DND-41 (cell line): Measurements from ENCODE around the gene AIF1.
A peak's percentile ranks its signal among the peaks of the same experiment; 100 is the strongest.

Experiments used
- ATAC-seq: fragments of 200-7000 bp; cut with Tn5 transposase; 3 replicates; pipeline ENCODE4 v1.9.1; 2021; ENCODE audit warnings: low read depth; ENCODE audit not compliant: insufficient read depth
- DNase-seq: peaks from one replicate; pipeline ENCODE4 v3.0.0-alpha.2; 2020
- H2AFZ ChIP-seq: 2 replicates; pipeline ENCODE4 v1.6.0; 2012; ENCODE audit warnings: low read depth, low read length
- H3K27ac ChIP-seq: 2 replicates; pipeline ENCODE4 v1.5.1; 2012; ENCODE audit warnings: low read length, inconsistent platforms
- H3K27me3 ChIP-seq: fragments of 200-600 bp; sonication (generic); 2 replicates; pipeline ENCODE4 v1.6.0; 2012; ENCODE audit warnings: low read length, mild to moderate bottlenecking, inconsistent platforms; ENCODE audit not compliant: insufficient read depth, poor library complexity
- H3K36me3 ChIP-seq: 2 replicates; pipeline ENCODE4 v1.5.1; 2012; ENCODE audit warnings: low read length, inconsistent platforms; ENCODE audit not compliant: insufficient read depth
- H3K4me1 ChIP-seq: 2 replicates; pipeline ENCODE4 v1.5.1; 2012; ENCODE audit warnings: mild to moderate bottlenecking, low read length; ENCODE audit not compliant: insufficient read depth
- H3K4me2 ChIP-seq: 2 replicates; pipeline ENCODE4 v1.6.0; 2012; ENCODE audit warnings: mild to moderate bottlenecking, moderate library complexity, low read length, inconsistent platforms; ENCODE audit not compliant: insufficient read depth
- H3K4me3 ChIP-seq, 2 experiments: fragments of 200-600 bp in 1 of 2; shearing (Covaris generic) in 1 of 2; 2 replicates each; pipeline ENCODE4 v1.5.1; 2012 to 2016; ENCODE audit warnings: inconsistent platforms in 2 of 2, low read length in 2 of 2, mild to moderate bottlenecking in 2 of 2, low read depth in 1 of 2, moderate library complexity in 1 of 2
- H3K79me2 ChIP-seq: 2 replicates; pipeline ENCODE4 v1.6.0; 2012; ENCODE audit warnings: low read length, inconsistent platforms; ENCODE audit not compliant: insufficient read depth
- H3K9ac ChIP-seq: 2 replicates; pipeline ENCODE4 v1.6.0; 2012; ENCODE audit warnings: low read depth, mild to moderate bottlenecking, inconsistent platforms, low read length, moderate library complexity
- H3K9me3 ChIP-seq: 2 replicates; pipeline ENCODE4 v1.5.1; 2012; ENCODE audit warnings: low read length, moderate library complexity, mild to moderate bottlenecking, inconsistent platforms; ENCODE audit not compliant: insufficient read depth, severe bottlenecking
- H4K20me1 ChIP-seq: 2 replicates; pipeline ENCODE4 v1.6.0; 2012; ENCODE audit warnings: low read length; ENCODE audit not compliant: insufficient read depth
- CTCF ChIP-seq: IDR thresholded peaks from 2 replicates; pipeline ENCODE4 v1.5.1; 2012; ENCODE audit warnings: borderline replicate concordance, low read length, moderate library complexity, mild to moderate bottlenecking; ENCODE audit not compliant: poor library complexity, severe bottlenecking; ENCODE audit errors: extremely low read depth
- EZH2 ChIP-seq: IDR thresholded peaks from 3 replicates; pipeline ENCODE4 v1.6.1; 2012; ENCODE audit warnings: borderline replicate concordance, low read depth, mild to moderate bottlenecking, moderate library complexity, low read length, inconsistent platforms; ENCODE audit not compliant: severe bottlenecking

The AIF1 gene

GRCh38 chr6:31597006-31597405, 18.0 kb upstream of the AIF1 start:
- ATAC-seq (peak; percentile 77), DNase-seq (peak; percentile 53)
- H2AFZ ChIP-seq, result no peak overlapping the region
- H3K9me3 ChIP-seq, result no peaks in the 10 kb centered on the region
- H3K79me2 ChIP-seq, result no peaks in the 10 kb centered on the region
- TF ChIP-seq CTCF, result peak; percentile 69
- no peak for TF ChIP-seq EZH2
- H3K27me3 ChIP-seq, result no peaks in the 10 kb centered on the region
- peaks cover 12% of the 10 kb centered on the region; the same call in 1 of the 2 replicates for H3K4me1 ChIP-seq
- H3K36me3 ChIP-seq, result no peaks in the 10 kb centered on the region
- H3K4me2 ChIP-seq, result no peak overlapping the region
- no peak overlapping the region for H3K4me3 ChIP-seq
- H3K9ac ChIP-seq, result no peak overlapping the region
- no peak overlapping the region for H3K27ac ChIP-seq
- H4K20me1 ChIP-seq, result no peaks in the 10 kb centered on the region

DNA sequence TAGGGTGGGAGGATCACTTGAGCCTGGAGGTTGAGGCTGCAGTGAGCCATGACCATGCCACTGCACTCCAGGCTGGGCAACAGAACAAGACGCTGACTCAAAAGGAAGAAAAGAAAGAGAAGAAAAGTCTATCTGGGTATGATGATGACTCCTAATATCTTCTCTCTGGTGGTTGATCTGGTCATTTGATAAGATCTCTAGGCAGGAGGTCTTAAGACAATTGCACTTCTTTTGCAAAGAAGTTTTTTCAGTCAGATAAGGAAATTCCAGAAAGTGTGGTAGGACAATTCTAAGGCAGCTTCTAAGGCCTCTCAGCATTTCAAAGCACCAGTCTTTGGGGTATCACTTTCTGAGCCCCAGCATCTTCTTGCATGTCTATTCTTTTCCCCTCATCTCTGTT, 7.7 kb upstream of the AIF1 start:
- DNase-seq (no peak), ATAC-seq (no peak)
- no peaks in the 10 kb centered on the region for H3K4me1 ChIP-seq
- no peaks in the 10 kb centered on the region for H4K20me1 ChIP-seq
- H3K79me2 ChIP-seq, result no peaks in the 10 kb centered on the region
- no peaks in the 10 kb centered on the region for H3K27me3 ChIP-seq
- no peaks in the 10 kb centered on the region for H3K9me3 ChIP-seq
- no peak for TF ChIP-seq EZH2
- TF ChIP-seq CTCF, result no peak
- H2AFZ ChIP-seq, result no peak overlapping the region
- no peak overlapping the region for H3K9ac ChIP-seq
- no peak overlapping the region for H3K4me2 ChIP-seq
- no peak overlapping the region for H3K4me3 ChIP-seq
- no peaks in the 10 kb centered on the region for H3K36me3 ChIP-seq
- no peak overlapping the region for H3K27ac ChIP-seq

GRCh38 chr6:31609519-31610406, 5.3 kb upstream of the AIF1 start:
- no peaks in the 10 kb centered on the region for H4K20me1 ChIP-seq
- no peaks in the 10 kb centered on the region for H3K27me3 ChIP-seq
- peaks cover 7% of the 10 kb centered on the region for H3K4me1 ChIP-seq
- no peaks in the 10 kb centered on the region for H3K9me3 ChIP-seq
- no peaks in the 10 kb centered on the region for H3K79me2 ChIP-seq
- ATAC-seq (no peak), DNase-seq (no peak)
- no peak overlapping the region for H3K27ac ChIP-seq
- H3K36me3 ChIP-seq, result no peaks in the 10 kb centered on the region
- no peak overlapping the region for H3K4me2 ChIP-seq
- no peak for TF ChIP-seq EZH2
- TF ChIP-seq CTCF, result no peak
- H2AFZ ChIP-seq, result no peak overlapping the region
- H3K4me3 ChIP-seq, result no peak overlapping the region
- no peak overlapping the region for H3K9ac ChIP-seq
